ENCODE data around the gene RBP3.

- no peak for TF ChIP-seq POLR2AphosphoS5 (IDR thresholded peaks at IDR 0.05; ENCODE audit: borderline replicate concordance, low read depth, low read length)
- TF ChIP-seq FOXP2 (optimal IDR thresholded peaks at IDR 0.05; ENCODE audit: control extremely low read depth, extremely low read length, insufficient read depth), result no peak
Observed at GRCh38 chr10:47306387-47307210, 41.6 kb upstream of the RBP3 start.

All from SK-N-MC (cell line).